GM21737 (cell line): ENCODE data around the gene GTSE1.

Source experiments
- ATAC-seq: cut with Tn5 transposase; IDR thresholded peaks from one replicate; pipeline ENCODE4 v1.9.1; 2021; ENCODE audit warnings: mild to moderate bottlenecking, moderate library complexity; ENCODE audit not compliant: unreplicated experiment

Gene GTSE1

GRCh38 chr22:46273432-46274148, 23.1 kb upstream of the GTSE1 start:
- no peak for ATAC-seq

GRCh38 chr22:46274381-46274780, 22.3 kb upstream of the GTSE1 start:
- no peak for ATAC-seq

- no peak for ATAC-seq
Observed at GRCh38 chr22:46275455-46276122, 21.1 kb upstream of the GTSE1 start.

- no peak for ATAC-seq
Observed at GRCh38 chr22:46276563-46276962, 20.1 kb upstream of the GTSE1 start.

GRCh38 chr22:46278656-46279645, 17.7 kb upstream of the GTSE1 start:
- ATAC-seq, result no peak

- no peak for ATAC-seq
Observed at GRCh38 chr22:46280063-46280817, 16.4 kb upstream of the GTSE1 start.

- ATAC-seq, result no peak
Observed at GRCh38 chr22:46280999-46281623, 15.6 kb upstream of the GTSE1 start.

GRCh38 chr22:46281866-46282678, 14.6 kb upstream of the GTSE1 start:
- no peak for ATAC-seq

GRCh38 chr22:46286006-46286405, 10.7 kb upstream of the GTSE1 start:
- ATAC-seq, result no peak

- ATAC-seq, result no peak
Observed at GRCh38 chr22:46286941-46287872, 9.5 kb upstream of the GTSE1 start.

GRCh38 chr22:46287873-46288751, 8.6 kb upstream of the GTSE1 start:
- ATAC-seq, result peak; percentile 66

- ATAC-seq, result no peak
Observed at GRCh38 chr22:46288846-46289243, 7.8 kb upstream of the GTSE1 start.

GRCh38 chr22:46289244-46289891, 7.3 kb upstream of the GTSE1 start:
- no peak for ATAC-seq

- ATAC-seq, result no peak
Observed at GRCh38 chr22:46290121-46290842, 6.4 kb upstream of the GTSE1 start.

GRCh38 chr22:46290843-46291785, 5.6 kb upstream of the GTSE1 start:
- no peak for ATAC-seq
